ENCODE data around the gene GPR171. TPM values are rescaled to one million over a fixed set of nuclear protein-coding genes. Genes with fewer than 3 reads are reported as not detected.
"Not testable (repeated sequence)": the region's sequence is repeated elsewhere in the genome, so short reads cannot be mapped to it uniquely, and the experiment has no call there.

GPR171 gene, protein sequence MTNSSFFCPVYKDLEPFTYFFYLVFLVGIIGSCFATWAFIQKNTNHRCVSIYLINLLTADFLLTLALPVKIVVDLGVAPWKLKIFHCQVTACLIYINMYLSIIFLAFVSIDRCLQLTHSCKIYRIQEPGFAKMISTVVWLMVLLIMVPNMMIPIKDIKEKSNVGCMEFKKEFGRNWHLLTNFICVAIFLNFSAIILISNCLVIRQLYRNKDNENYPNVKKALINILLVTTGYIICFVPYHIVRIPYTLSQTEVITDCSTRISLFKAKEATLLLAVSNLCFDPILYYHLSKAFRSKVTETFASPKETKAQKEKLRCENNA
- total RNA-seq, result 0.35 and 0.46 TPM in 2 replicates

DNA sequence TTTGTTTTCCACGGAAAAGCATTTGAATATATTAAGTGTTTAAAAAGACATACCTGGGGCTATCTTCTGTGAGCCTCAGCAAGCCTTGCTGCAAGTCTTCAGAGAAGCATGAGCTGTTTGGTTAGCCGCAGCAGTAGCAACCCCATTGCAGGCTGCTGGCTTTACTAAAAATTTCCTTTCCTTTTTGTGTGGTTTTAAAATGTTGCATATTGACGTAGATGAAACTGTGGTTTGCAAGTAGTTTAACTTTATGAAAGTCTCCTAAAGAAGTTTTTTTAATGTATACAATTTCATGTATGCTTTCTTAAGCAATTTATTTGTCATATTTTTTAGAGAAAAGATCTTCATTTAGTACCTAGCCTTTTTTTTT lies at the start of gene GPR171:
TSS of gene GPR171 (minus strand) at position 166 of the 370 bp plus-strand sequence. CDS start 3,830 bp downstream, outside the sequence.
- H3K4me3 Mint-ChIP-seq, result no peak within 1 kb of the TSS
- H3K27me3 Mint-ChIP-seq, result no peaks in the 10 kb centered on the region
- peak; percentile 28 for ATAC-seq (ENCODE audit: low read depth)
- ChIA-PET CTCF (interaction anchor here (0.6 to 1.0 kb wide), 2 partner anchors 8 to 17 kb away, joined by 3 to 4 read pairs; no protein-coding TSS in a partner anchor), POLR2A (no interaction called here)
- H3K36me3 Mint-ChIP-seq (ENCODE audit: low read depth), result no peaks in the 10 kb centered on the region
- TF ChIP-seq, protein P1, sequence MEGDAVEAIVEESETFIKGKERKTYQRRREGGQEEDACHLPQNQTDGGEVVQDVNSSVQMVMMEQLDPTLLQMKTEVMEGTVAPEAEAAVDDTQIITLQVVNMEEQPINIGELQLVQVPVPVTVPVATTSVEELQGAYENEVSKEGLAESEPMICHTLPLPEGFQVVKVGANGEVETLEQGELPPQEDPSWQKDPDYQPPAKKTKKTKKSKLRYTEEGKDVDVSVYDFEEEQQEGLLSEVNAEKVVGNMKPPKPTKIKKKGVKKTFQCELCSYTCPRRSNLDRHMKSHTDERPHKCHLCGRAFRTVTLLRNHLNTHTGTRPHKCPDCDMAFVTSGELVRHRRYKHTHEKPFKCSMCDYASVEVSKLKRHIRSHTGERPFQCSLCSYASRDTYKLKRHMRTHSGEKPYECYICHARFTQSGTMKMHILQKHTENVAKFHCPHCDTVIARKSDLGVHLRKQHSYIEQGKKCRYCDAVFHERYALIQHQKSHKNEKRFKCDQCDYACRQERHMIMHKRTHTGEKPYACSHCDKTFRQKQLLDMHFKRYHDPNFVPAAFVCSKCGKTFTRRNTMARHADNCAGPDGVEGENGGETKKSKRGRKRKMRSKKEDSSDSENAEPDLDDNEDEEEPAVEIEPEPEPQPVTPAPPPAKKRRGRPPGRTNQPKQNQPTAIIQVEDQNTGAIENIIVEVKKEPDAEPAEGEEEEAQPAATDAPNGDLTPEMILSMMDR (IDR thresholded peaks at IDR 0.05), result no peak
- H3K27ac Mint-ChIP-seq, result peak within 1 kb of the TSS; percentile 12
- H3K9me3 Mint-ChIP-seq, result no peaks in the 10 kb centered on the region
- peaks cover 3% of the 10 kb centered on the region for H3K4me1 Mint-ChIP-seq
- no peak for DNase-seq
- intact Hi-C loops (cut with micrococcal nuclease), result no loop called here

DNA sequence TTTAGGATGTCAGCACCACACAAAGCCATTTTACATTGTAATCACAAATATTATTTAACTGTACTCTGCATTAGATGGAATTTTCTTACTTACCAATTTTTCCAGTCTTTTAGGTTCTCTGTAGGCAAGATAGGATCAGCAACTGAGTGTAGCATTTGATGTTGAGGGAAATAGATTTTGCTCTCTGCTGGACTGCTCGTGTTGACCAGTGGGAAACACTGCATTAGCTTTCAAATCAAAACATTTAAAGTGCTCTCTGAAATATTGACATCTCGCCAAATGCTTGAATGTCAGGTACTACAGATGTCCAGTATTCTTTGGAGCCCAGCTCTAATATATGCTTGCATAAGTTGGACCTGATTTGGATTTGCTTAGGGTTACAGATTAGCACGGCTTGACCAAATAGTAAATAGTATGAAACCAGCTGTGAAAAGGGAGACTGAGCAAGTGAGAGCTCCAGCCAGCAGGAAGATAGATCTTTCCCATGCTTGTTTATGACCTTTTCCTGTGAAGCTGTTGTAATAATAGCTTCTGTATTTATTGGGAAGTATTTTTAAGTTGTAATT lies 45.8 kb upstream of the GPR171 start:
- intact Hi-C loops (cut with micrococcal nuclease), result no loop called here

DNA sequence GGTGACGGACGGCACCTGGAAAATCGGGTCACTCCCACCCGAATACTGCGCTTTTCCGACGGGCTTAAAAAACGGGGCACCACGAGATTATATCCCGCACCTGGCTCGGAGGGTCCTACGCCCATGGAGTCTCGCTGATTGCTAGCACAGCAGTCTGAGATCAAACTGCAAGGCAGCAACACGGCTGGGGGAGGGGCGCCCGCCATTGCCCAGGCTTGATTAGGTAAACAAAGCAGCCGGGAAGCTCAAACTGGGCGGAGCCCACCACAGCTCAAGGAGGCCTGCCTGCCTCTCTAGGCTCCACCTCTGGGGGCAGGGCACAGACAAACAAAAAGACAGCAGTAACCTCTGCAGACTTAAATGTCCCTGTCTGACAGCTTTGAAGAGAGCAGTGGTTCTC lies 39.0 kb upstream of the GPR171 start:
- H3K36me3 Mint-ChIP-seq (ENCODE audit: low read depth); POLR2A ChIA-PET; H3K27ac Mint-ChIP-seq; ATAC-seq (ENCODE audit: low read depth); DNase-seq; H3K9me3 Mint-ChIP-seq; H3K4me1 Mint-ChIP-seq; H3K27me3 Mint-ChIP-seq; H3K4me3 Mint-ChIP-seq; intact Hi-C loops (cut with micrococcal nuclease); CTCF ChIA-PET: not testable (repeated sequence)

More for the DNA sequence above, 45.8 kb upstream of the GPR171 start:
- peaks cover 3% of the 10 kb centered on the region for H3K4me1 Mint-ChIP-seq
- TF ChIP-seq, protein P1 (IDR thresholded peaks at IDR 0.05), result no peak
- peaks cover 1% of the 10 kb centered on the region for H3K36me3 Mint-ChIP-seq (ENCODE audit: low read depth)
- DNase-seq (no peak), ATAC-seq (ENCODE audit: low read depth) (no peak)
- peaks cover 2% of the 10 kb centered on the region for H3K9me3 Mint-ChIP-seq
- ChIA-PET CTCF (interaction anchor here (1.2 kb wide), 1 partner anchor 81 kb away, joined by 4 read pairs; no protein-coding TSS in a partner anchor), POLR2A (interaction anchor here (0.6 kb wide), 1 partner anchor 486 kb away, joined by 3 read pairs; the partner anchor contains the start of gene SIAH2)
- no peak overlapping the region for H3K27ac Mint-ChIP-seq
- no peak overlapping the region for H3K4me3 Mint-ChIP-seq
- no peaks in the 10 kb centered on the region for H3K27me3 Mint-ChIP-seq

DNA sequence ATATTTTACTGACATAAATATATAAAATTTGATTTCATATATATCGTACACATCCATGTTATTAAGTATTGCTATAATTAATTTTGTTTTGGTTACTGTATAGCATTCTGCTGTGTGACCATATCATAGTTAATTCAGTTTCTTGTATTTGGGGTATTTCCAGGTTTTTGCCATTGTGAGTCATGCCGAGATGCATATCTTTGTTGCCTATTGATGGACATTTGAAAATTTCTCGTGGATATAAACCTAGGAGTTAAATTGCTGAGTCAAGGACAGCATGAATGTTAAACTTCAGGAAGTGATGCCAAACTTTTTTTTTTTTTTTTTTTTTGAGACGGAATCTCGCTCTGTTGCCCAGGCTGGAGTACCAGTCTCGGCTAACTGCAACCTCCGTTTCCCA lies 33.7 kb upstream of the GPR171 start:
- no peak for ATAC-seq (ENCODE audit: low read depth)
- intact Hi-C loops (cut with micrococcal nuclease), result loop anchor here (2.0 kb wide), 1 partner anchor 18 kb away; no protein-coding TSS in a partner anchor
- TF ChIP-seq, protein P1 (IDR thresholded peaks at IDR 0.05), result no peak

DNA sequence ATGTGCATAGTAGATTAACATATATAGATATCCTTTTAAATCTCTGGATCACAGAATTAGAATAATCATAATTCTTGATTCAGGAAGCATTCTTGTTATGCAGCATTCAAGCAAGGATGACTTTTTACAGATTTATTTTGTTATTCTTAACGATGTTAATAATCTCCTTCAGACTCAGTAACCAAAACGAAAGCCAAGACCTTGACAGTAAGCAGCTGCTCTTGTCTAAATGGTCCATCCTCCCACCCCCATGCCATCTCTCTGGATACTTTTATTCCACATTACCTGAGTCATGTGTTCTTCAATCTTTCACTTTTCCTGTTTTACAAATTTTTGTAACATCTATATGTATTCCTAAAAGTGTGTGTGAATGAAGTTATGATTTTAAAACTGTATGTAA lies 33.3 kb upstream of the GPR171 start:
- no peaks in the 10 kb centered on the region for H3K9me3 Mint-ChIP-seq
- H3K36me3 Mint-ChIP-seq (ENCODE audit: low read depth), result no peaks in the 10 kb centered on the region
- H3K27ac Mint-ChIP-seq, result no peak overlapping the region
- intact Hi-C loops (cut with micrococcal nuclease), result loop anchor here (2.0 kb wide), 1 partner anchor 18 kb away; no protein-coding TSS in a partner anchor
- CTCF ChIA-PET, result no interaction called here
- TF ChIP-seq, protein P1 (IDR thresholded peaks at IDR 0.05), result no peak
- no peaks in the 10 kb centered on the region for H3K27me3 Mint-ChIP-seq
- DNase-seq, result no peak
- peaks cover 12% of the 10 kb centered on the region for H3K4me1 Mint-ChIP-seq
- H3K4me3 Mint-ChIP-seq, result no peak overlapping the region
- POLR2A ChIA-PET, result no interaction called here
- ATAC-seq (ENCODE audit: low read depth), result no peak

More for the DNA sequence above, 33.7 kb upstream of the GPR171 start:
- POLR2A ChIA-PET, result no interaction called here
- no peak overlapping the region for H3K27ac Mint-ChIP-seq
- DNase-seq, result no peak
- no peak overlapping the region for H3K4me3 Mint-ChIP-seq
- H3K36me3 Mint-ChIP-seq (ENCODE audit: low read depth), result no peaks in the 10 kb centered on the region
- CTCF ChIA-PET, result no interaction called here
- peaks cover 9% of the 10 kb centered on the region for H3K4me1 Mint-ChIP-seq
- H3K9me3 Mint-ChIP-seq, result no peaks in the 10 kb centered on the region
- no peaks in the 10 kb centered on the region for H3K27me3 Mint-ChIP-seq

All from activated B cell treated with CpG ODN at 0.5 μM for 24 hours (primary cell).